ENCODE results near the gene ULK4.

- TF ChIP-seq CTCF (IDR thresholded peaks at IDR 0.05) (no peak), POLR2A (IDR thresholded peaks at IDR 0.05) (no peak)
Measured at GRCh38 chr3:41478278-41478677, 483.6 kb downstream of the ULK4 start.
